Effector memory CD4-positive, alpha-beta T cell (primary cell): ENCODE results near the gene CELSR2.

Source experiments
- DNase-seq, 3 donors: peaks; one replicate each; pipeline ENCODE4 v3.0.0-alpha.2; 2020
- H3K27ac ChIP-seq: 2 replicates; pipeline ENCODE4 v1.7.0; 2013; ENCODE audit warnings: mild to moderate bottlenecking, low read length, moderate library complexity; ENCODE audit not compliant: insufficient read depth, poor library complexity, severe bottlenecking
- H3K27me3 ChIP-seq: replicated peaks from 2 replicates; pipeline ENCODE4 v1.7.0; 2013; ENCODE audit warnings: mild to moderate bottlenecking, low read length; ENCODE audit not compliant: insufficient read depth, control insufficient read depth, poor library complexity, severe bottlenecking
- H3K36me3 ChIP-seq: 2 replicates; pipeline ENCODE4 v1.7.0; 2013; ENCODE audit warnings: mild to moderate bottlenecking, low read length, moderate library complexity; ENCODE audit not compliant: control insufficient read depth, insufficient read depth
- H3K4me1 ChIP-seq: 2 replicates; pipeline ENCODE4 v1.7.0; 2013; ENCODE audit warnings: low read length, mild to moderate bottlenecking; ENCODE audit not compliant: control insufficient read depth, insufficient read depth, poor library complexity, severe bottlenecking
- H3K4me3 ChIP-seq: 2 replicates; pipeline ENCODE4 v1.7.0; 2013; ENCODE audit warnings: low read length, low read depth, mild to moderate bottlenecking; ENCODE audit not compliant: insufficient read depth, poor library complexity, severe bottlenecking
- H3K9me3 ChIP-seq: 2 replicates; pipeline ENCODE4 v1.7.0; 2013; ENCODE audit warnings: mild to moderate bottlenecking, low read length, moderate library complexity; ENCODE audit not compliant: control insufficient read depth

Gene CELSR2

DNA sequence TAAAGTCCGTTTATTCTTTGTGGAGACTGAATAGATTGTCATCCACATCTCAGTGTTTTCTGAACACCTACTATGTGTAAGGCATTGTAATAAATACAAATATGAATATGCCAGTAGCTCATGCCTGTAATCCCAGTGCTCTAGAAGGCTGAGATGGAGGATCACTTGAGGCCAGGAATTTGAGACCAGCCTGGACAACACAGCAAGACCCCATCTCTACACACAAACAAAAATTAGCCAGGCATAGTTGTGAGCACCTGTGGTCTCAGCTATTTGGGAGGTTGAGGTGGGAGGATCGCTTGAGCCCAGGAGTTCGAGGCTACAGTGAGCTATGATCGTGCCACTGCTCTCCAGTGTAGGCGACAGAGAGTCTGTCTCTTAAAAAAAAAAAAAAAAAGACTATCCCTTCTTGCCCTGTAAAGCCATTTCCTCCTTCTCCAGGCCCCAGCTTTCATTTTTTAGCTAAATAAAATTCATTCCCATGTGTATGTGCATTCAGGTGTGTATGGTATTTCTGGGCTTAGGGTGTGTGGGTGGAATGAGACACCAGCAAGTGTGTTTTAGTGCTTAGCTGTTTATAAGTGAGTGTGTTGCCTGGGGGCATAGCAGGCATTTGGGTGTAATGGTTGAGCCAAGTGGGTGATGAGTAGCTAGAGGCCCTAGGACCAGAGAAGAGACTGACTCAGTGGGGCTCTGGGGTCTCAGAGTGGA is 7.8 kb downstream of the CELSR2 start:
- Histone ChIP-seq H3K9me3 (no peaks in the 10 kb centered on the region), H3K27me3 (no peaks in the 10 kb centered on the region), H3K4me1 (no peaks in the 10 kb centered on the region), H3K36me3 (no peaks in the 10 kb centered on the region), H3K27ac (no peak overlapping the region), H3K4me3 (no peak overlapping the region)
- no peak for DNase-seq

- H3K27ac ChIP-seq: no peak overlapping the region
- no peaks in the 10 kb centered on the region for H3K36me3 ChIP-seq
- H3K9me3 ChIP-seq: no peaks in the 10 kb centered on the region
- no peak overlapping the region for H3K4me3 ChIP-seq
- no peaks in the 10 kb centered on the region for H3K4me1 ChIP-seq
- no peak for DNase-seq
- H3K27me3 ChIP-seq: no peaks in the 10 kb centered on the region
Observed at GRCh38 chr1:109257682-109258421, 8.5 kb downstream of the CELSR2 start.

- H3K27ac ChIP-seq: no peak overlapping the region
- DNase-seq: no peak
- H3K4me1 ChIP-seq: peaks cover 3% of the 10 kb centered on the region
- no peaks in the 10 kb centered on the region for H3K27me3 ChIP-seq
- no peak overlapping the region for H3K4me3 ChIP-seq
- H3K9me3 ChIP-seq: no peaks in the 10 kb centered on the region
- no peaks in the 10 kb centered on the region for H3K36me3 ChIP-seq
Observed at GRCh38 chr1:109258481-109259466, 9.4 kb downstream of the CELSR2 start.

DNA sequence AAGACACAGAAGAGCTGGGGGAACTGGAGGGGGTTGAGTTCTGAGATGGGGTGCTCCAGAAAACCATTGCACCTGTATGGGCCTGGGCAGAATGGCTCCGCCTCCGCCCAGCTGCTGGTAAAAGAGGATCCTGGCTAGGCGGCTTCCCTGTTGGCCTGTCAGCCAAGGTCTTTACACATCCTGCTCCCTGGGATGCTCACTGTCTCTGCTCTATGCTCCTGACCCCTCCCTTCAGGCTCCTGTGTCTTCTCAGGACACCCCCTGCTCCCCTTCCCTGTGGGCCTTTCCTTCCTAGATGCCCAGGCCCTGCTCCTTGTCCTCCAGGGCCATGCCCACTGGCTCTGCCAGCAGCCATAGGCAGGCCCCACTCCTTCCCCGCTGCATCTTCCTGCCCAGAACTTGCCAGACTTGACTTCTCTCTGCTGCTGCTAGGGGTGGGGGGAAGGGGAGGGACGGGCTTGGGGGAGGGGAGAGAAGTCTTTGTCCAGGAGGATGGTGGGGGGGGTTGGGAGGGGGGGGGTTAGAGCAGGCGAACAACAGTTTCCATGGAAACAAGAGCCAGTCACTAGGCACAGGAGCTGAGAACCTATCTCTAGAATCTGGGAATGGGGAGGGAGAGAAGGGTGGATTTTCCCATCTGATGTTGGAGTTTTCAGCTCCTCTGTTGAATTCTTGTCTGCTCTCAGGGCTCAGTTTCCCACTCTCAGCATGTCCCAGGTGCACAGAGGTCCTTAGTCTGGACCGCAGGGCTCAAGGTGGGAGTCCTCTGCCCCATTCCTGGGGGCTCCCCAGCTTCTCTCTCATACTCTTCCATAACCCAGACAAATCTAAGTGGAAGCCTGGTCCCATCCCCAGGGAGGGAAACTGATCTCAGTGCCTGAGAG is 10.6 kb downstream of the CELSR2 start:
- peaks cover 3% of the 10 kb centered on the region for H3K4me1 ChIP-seq
- H3K4me3 ChIP-seq: no peak overlapping the region
- H3K27ac ChIP-seq: no peak overlapping the region
- H3K27me3 ChIP-seq: no peaks in the 10 kb centered on the region
- no peaks in the 10 kb centered on the region for H3K36me3 ChIP-seq
- DNase-seq: no peak
- no peaks in the 10 kb centered on the region for H3K9me3 ChIP-seq

DNA sequence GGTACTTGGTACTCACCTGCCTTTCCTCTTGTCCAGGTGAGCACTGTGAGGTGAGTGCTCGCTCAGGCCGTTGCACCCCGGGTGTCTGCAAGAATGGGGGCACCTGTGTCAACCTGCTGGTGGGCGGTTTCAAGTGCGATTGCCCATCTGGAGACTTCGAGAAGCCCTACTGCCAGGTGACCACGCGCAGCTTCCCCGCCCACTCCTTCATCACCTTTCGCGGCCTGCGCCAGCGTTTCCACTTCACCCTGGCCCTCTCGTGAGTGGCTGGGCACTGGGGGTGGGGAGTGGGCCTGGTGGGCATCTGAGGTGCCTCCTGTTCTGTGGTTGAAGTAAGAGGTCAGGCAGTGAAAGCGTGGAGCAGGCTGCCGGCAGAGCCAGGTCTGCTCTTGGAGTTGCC is 11.7 kb downstream of the CELSR2 start:
- peaks cover 3% of the 10 kb centered on the region for H3K4me1 ChIP-seq
- DNase-seq: no peak
- H3K4me3 ChIP-seq: no peak overlapping the region
- H3K9me3 ChIP-seq: no peaks in the 10 kb centered on the region
- H3K36me3 ChIP-seq: no peaks in the 10 kb centered on the region
- H3K27ac ChIP-seq: no peak overlapping the region
- H3K27me3 ChIP-seq: no peaks in the 10 kb centered on the region

DNA sequence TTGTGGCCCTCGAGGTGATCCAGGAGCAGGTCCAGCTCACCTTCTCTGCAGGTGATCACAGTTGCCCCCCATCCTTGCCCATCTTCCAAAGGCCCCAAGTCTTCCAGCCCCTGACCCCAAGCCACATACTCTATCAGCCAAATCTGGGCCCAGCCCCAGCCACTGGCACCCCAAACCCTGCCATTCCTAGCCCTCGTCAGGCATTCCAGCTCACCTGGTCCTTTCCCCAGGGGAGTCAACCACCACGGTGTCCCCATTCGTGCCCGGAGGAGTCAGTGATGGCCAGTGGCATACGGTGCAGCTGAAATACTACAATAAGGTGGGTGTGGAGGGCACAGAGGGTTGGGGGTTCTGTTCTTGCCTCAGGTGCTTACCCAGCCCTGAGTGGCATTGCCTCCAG is 12.2 kb downstream of the CELSR2 start:
- peaks cover 3% of the 10 kb centered on the region for H3K4me1 ChIP-seq
- no peaks in the 10 kb centered on the region for H3K36me3 ChIP-seq
- H3K9me3 ChIP-seq: no peaks in the 10 kb centered on the region
- DNase-seq: no peak
- H3K4me3 ChIP-seq: no peak overlapping the region
- no peaks in the 10 kb centered on the region for H3K27me3 ChIP-seq
- H3K27ac ChIP-seq: no peak overlapping the region

GRCh38 chr1:109262231-109263055 is 13.1 kb downstream of the CELSR2 start:
- Histone ChIP-seq H3K9me3 (no peaks in the 10 kb centered on the region), H3K4me1 (peaks cover 3% of the 10 kb centered on the region), H3K4me3 (no peak overlapping the region), H3K36me3 (no peaks in the 10 kb centered on the region), H3K27me3 (no peaks in the 10 kb centered on the region), H3K27ac (no peak overlapping the region)
- no peak for DNase-seq

- no peak overlapping the region for H3K27ac ChIP-seq
- no peak for DNase-seq
Observed at GRCh38 chr1:109263234-109263596, 13.9 kb downstream of the CELSR2 start.

More at GRCh38 chr1:109263234-109263596, 13.9 kb downstream of the CELSR2 start:
- Histone ChIP-seq H3K36me3 (no peaks in the 10 kb centered on the region), H3K4me3 (no peak overlapping the region), H3K4me1 (peaks cover 3% of the 10 kb centered on the region), H3K9me3 (no peaks in the 10 kb centered on the region), H3K27me3 (no peaks in the 10 kb centered on the region)
